Endothelial cell of umbilical vein (primary cell): ENCODE data around the gene IGHMBP2. TPM values are rescaled to one million over a fixed set of nuclear protein-coding genes. Genes with fewer than 3 reads are reported as not detected.
A peak's percentile ranks its signal among the peaks of the same experiment; 100 is the strongest.

ENCODE experiments used
- BruUV-seq: library from RNA; stranded (reverse); fragments of 400-500 nt; replicated peaks from 2 replicates; lab custom pipeline; 2021; lab: Mats Ljungman, UMichigan
- CTCF ChIA-PET: fragments of 300-600, 350-600 bp; sonication (Branson Sonifier 250); formaldehyde crosslinking; loops from one replicate; lab custom pipeline; 2021; ENCODE audit warnings: antibody characterized with exemption, inconsistent platforms; lab: Charles Lee
- POLR2A ChIA-PET: fragments of 300-600, 350-600 bp; sonication (Branson Sonifier 250); formaldehyde crosslinking; loops from one replicate; lab custom pipeline; 2021; ENCODE audit warnings: antibody characterized with exemption, inconsistent platforms; lab: Charles Lee
- DNase-seq: peaks from one replicate; pipeline ENCODE4 v3.0.0-alpha.2; 2011; ENCODE audit warnings: low read depth, low spot score
- FAIRE-seq: peaks from 2 replicates; lab custom pipeline; 2011; peaks lifted over from hg19 to GRCh38; lab: Jason Lieb, UNC
- H2AFZ ChIP-seq: 2 replicates; pipeline ENCODE4 v1.6.0; 2012; ENCODE audit warnings: low read depth, low read length, control low read depth, inconsistent platforms
- H3K27ac ChIP-seq: 2 replicates; pipeline ENCODE4 v1.5.1; 2011; ENCODE audit warnings: low read depth, mild to moderate bottlenecking, control low read depth, low read length, moderate library complexity; ENCODE audit not compliant: insufficient read depth
- H3K27me3 ChIP-seq, 2 experiments: 2 replicates each; pipeline versions ENCODE4 v1.6.0 to v1.6.1; 2011; ENCODE audit warnings: low read length in 2 of 2, mixed read lengths in 1 of 2; ENCODE audit not compliant: control insufficient read depth in 2 of 2, insufficient read depth in 2 of 2
- H3K36me3 ChIP-seq, 2 experiments: 2 replicates in 1 of 2; 3 replicates in 1 of 2; pipeline ENCODE4 v1.5.1; 2011; ENCODE audit warnings: low read length in 2 of 2, mild to moderate bottlenecking in 1 of 2, moderate library complexity in 1 of 2; ENCODE audit not compliant: control insufficient read depth in 2 of 2, insufficient read depth in 2 of 2; ENCODE audit errors: extremely low read depth in 1 of 2
- H3K4me1 ChIP-seq: 3 replicates; pipeline ENCODE4 v1.5.1; 2011; ENCODE audit warnings: mild to moderate bottlenecking, low read length; ENCODE audit not compliant: control insufficient read depth, insufficient read depth; ENCODE audit errors: extremely low read depth
- H3K4me2 ChIP-seq: 2 replicates; pipeline ENCODE4 v1.6.1; 2011; ENCODE audit warnings: low read length, control low read depth, mixed read lengths; ENCODE audit not compliant: insufficient read depth
- H3K4me3 ChIP-seq, 3 experiments: fragments of 200-600 bp in 1 of 3; sonication (generic), shearing (Covaris generic) in 1 of 3; replicated peaks in 1 of 3; 2 replicates each; pipeline ENCODE4 v1.5.1; 2011 to 2016; ENCODE audit warnings: control low read depth in 3 of 3, low read length in 3 of 3, mild to moderate bottlenecking in 2 of 3, inconsistent platforms in 1 of 3, low read depth in 1 of 3, moderate library complexity in 1 of 3; ENCODE audit not compliant: insufficient read depth in 1 of 3
- H3K79me2 ChIP-seq: 2 replicates; pipeline ENCODE4 v1.6.0; 2012; ENCODE audit warnings: low read length, inconsistent platforms; ENCODE audit not compliant: control insufficient read depth, insufficient read depth
- H3K9ac ChIP-seq: replicated peaks from 2 replicates; pipeline ENCODE3; 2011; ENCODE audit warnings: low read length, control low read depth; ENCODE audit not compliant: insufficient read depth; ENCODE audit errors: extremely low read depth
- H3K9me1 ChIP-seq: replicated peaks from 3 replicates; pipeline ENCODE4 v1.6.0; 2011; ENCODE audit warnings: mild to moderate bottlenecking, low read length; ENCODE audit not compliant: control insufficient read depth, insufficient read depth; ENCODE audit errors: extremely low read depth
- H3K9me3 ChIP-seq: replicated peaks from 2 replicates; pipeline ENCODE4 v1.5.1; 2012; ENCODE audit warnings: low read length, inconsistent platforms; ENCODE audit not compliant: control insufficient read depth, insufficient read depth
- H4K20me1 ChIP-seq: replicated peaks from 2 replicates; pipeline ENCODE3; 2011; ENCODE audit warnings: mild to moderate bottlenecking, low read length; ENCODE audit not compliant: control insufficient read depth, insufficient read depth; ENCODE audit errors: extremely low read depth
- EZH2 ChIP-seq: IDR thresholded peaks from 2 replicates; pipeline ENCODE4 v1.6.1; 2012; ENCODE audit warnings: borderline replicate concordance, low read depth, mild to moderate bottlenecking, moderate library complexity, low read length, inconsistent platforms; ENCODE audit not compliant: severe bottlenecking
- FOS ChIP-seq: IDR thresholded peaks from 2 replicates; pipeline ENCODE4 v1.6.1; 2011; ENCODE audit warnings: mild to moderate bottlenecking, low read length, moderate library complexity, borderline replicate concordance; ENCODE audit not compliant: insufficient read depth
- GATA2 ChIP-seq: IDR thresholded peaks from 2 replicates; pipeline ENCODE4 v1.7.0; 2011; ENCODE audit warnings: low read depth, mild to moderate bottlenecking, moderate library complexity, mixed read lengths, low read length; ENCODE audit not compliant: insufficient read length, insufficient read depth
- JUN ChIP-seq: IDR thresholded peaks from 2 replicates; pipeline ENCODE4 v1.6.1; 2011; ENCODE audit warnings: borderline replicate concordance, low read depth; ENCODE audit not compliant: insufficient read length, insufficient read depth
- MYC ChIP-seq: IDR thresholded peaks from one replicate; pipeline ENCODE4 v1.6.1; 2011; ENCODE audit warnings: mild to moderate bottlenecking, low read depth, low read length
- POLR2A ChIP-seq: IDR thresholded peaks from 2 replicates; pipeline ENCODE4 v1.6.1; 2012; ENCODE audit warnings: low read depth, mild to moderate bottlenecking, control low read depth, low read length
- POLR2AphosphoS5 ChIP-seq: IDR thresholded peaks from 2 replicates; pipeline ENCODE4 v1.6.1; 2012; ENCODE audit warnings: low read depth, mild to moderate bottlenecking, control low read depth, low read length, moderate library complexity; ENCODE audit not compliant: insufficient read depth
- dilution Hi-C: fragments of 300-500 bp; cut with MboI; formaldehyde crosslinking; loops from one replicate; pipeline ENCODE4 v1.15.0; 2019; ENCODE audit warnings: low sequenced_read_pairs; ENCODE audit not compliant: extremely low pct_ligation_motif_present
- intact Hi-C: fragments of 100-400 bp; cut with micrococcal nuclease; formaldehyde crosslinking; loops from one replicate; pipeline ENCODE4 v1.10.0; 2022
- polyA plus RNA-seq, 4 experiments: library from polyadenylated mRNA; depleted of rRNA in 3 of 4; stranded (reverse) in 3 of 4; unstranded in 1 of 4; fragments of >200 nt; gene quantifications; 2 replicates each; pipeline versions ENCODE4 v1.2.1 to v1.2.3, GENCODE V29; 2011 to 2012; ENCODE audit warnings: missing spikeins in 1 of 4
- total RNA-seq: library from RNA; stranded (reverse); gene quantifications from 2 replicates; pipeline ENCODE4 v1.2.3, GENCODE V29; 2021
- TF ChIP-seq, protein P1 (sequence below), 2 donors: IDR thresholded peaks; 1 replicate in 1 of 2; 2 replicates in 1 of 2; pipeline ENCODE4 v1.5.1; 2011; ENCODE audit warnings: low read length in 2 of 2, mild to moderate bottlenecking in 2 of 2, moderate library complexity in 2 of 2, control low read depth in 1 of 2, inconsistent platforms in 1 of 2, low read depth in 1 of 2; ENCODE audit not compliant: insufficient read depth in 1 of 2; ENCODE audit errors: extremely low read depth in 1 of 2
- TF ChIP-seq, protein P2 (sequence below): IDR thresholded peaks from 2 replicates; pipeline ENCODE4 v1.6.1; 2011; ENCODE audit not compliant: insufficient read depth, insufficient read length

IGHMBP2 gene
- total and polyA plus RNA-seq, 2 donors (not counting 3 experiments of a cell fraction or from before 2014, with no cell fraction given): 10.9 to 25.1 TPM

DNA sequence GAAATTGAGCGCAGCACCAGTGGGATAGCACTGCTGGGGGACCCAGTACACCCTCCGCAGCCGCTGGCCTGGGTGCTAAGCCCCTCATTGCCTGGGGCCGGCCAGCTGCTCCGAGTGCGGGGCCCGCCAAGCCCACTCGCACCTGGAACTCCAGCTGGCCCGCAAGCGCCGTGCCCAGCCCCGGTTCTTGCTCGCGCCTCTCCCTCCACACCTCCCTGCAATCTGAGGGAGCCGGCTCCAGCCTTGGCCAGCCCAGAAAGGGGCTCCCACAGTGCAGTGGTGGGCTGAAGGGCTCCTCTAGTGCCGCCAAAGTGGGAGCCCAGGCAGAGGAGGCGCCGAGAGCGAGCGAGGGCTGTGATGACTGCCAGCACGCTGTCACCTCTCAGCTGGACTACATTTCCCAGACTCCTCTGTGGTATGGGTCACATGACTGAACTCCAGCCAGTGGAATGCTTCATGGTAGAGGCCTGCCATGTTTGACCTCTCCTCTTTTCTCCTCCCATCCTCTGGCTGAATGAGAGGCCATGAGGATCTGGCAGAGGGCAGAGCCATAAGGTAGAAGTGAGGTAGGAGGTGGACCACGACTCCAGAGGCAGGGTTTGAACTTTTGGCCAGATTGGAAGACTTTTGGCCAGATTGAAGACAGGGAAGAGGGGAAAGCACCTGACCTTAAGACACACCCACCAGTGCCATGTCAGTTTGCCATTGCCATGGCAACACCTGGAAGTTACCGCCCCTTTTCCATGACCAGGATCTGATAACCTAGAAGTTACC lies 70.9 kb downstream of the IGHMBP2 start:
- DNase-seq (peak; percentile 12), FAIRE-seq (peak; percentile 70)
- H3K9me3 ChIP-seq: no peaks in the 10 kb centered on the region
- ChIA-PET CTCF (no interaction called here), POLR2A (no interaction called here)
- H3K79me2 ChIP-seq: no peaks in the 10 kb centered on the region
- H3K4me1 ChIP-seq: no peaks in the 10 kb centered on the region
- peak overlapping the region; percentile 32 for H2AFZ ChIP-seq
- no peak overlapping the region for H3K4me3 ChIP-seq
- TF ChIP-seq JUN (no peak), POLR2AphosphoS5 (no peak), GATA2 (no peak), FOS (no peak), EZH2 (no peak), POLR2A (no peak), MYC (no peak)
- TF ChIP-seq, protein P1, sequence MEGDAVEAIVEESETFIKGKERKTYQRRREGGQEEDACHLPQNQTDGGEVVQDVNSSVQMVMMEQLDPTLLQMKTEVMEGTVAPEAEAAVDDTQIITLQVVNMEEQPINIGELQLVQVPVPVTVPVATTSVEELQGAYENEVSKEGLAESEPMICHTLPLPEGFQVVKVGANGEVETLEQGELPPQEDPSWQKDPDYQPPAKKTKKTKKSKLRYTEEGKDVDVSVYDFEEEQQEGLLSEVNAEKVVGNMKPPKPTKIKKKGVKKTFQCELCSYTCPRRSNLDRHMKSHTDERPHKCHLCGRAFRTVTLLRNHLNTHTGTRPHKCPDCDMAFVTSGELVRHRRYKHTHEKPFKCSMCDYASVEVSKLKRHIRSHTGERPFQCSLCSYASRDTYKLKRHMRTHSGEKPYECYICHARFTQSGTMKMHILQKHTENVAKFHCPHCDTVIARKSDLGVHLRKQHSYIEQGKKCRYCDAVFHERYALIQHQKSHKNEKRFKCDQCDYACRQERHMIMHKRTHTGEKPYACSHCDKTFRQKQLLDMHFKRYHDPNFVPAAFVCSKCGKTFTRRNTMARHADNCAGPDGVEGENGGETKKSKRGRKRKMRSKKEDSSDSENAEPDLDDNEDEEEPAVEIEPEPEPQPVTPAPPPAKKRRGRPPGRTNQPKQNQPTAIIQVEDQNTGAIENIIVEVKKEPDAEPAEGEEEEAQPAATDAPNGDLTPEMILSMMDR (IDR thresholded peaks at IDR 0.05; ENCODE audit: extremely low read depth in 1 of 2, insufficient read depth in 1 of 2, low read depth in 1 of 2, low read length in 2 of 2): no peak
- TF ChIP-seq, protein P2, sequence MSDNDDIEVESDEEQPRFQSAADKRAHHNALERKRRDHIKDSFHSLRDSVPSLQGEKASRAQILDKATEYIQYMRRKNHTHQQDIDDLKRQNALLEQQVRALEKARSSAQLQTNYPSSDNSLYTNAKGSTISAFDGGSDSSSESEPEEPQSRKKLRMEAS: no peak
- H3K4me2 ChIP-seq: no peak overlapping the region
- H3K36me3 ChIP-seq: no peaks in the 10 kb centered on the region
- H3K9me1 ChIP-seq: no peaks in the 10 kb centered on the region
- no peak overlapping the region for H3K27ac ChIP-seq
- dilution Hi-C loops: no loop called here
- intact Hi-C loops: no loop called here
- peaks cover 0 to 8% of the 10 kb centered on the region in 2 experiments for H3K27me3 ChIP-seq
- no peaks in the 10 kb centered on the region for H4K20me1 ChIP-seq
- H3K9ac ChIP-seq: no peak overlapping the region
- BruUV-seq: no TSS peak
